Measurements from ENCODE around the gene ATG7. TPM values are rescaled to one million over a fixed set of nuclear protein-coding genes. Genes with fewer than 3 reads are reported as not detected.

The ATG7 gene
- total RNA-seq, 2 donors from 2014 or later = 33.9 to 38.4 TPM

GRCh38 chr3:11463591-11463990, 191.4 kb downstream of the ATG7 start:
- Mint-ChIP-seq H3K36me3 (ENCODE audit: low read depth) (peaks cover 7% of the 10 kb centered on the region), H3K27me3 (ENCODE audit: insufficient read depth) (no peaks in the 10 kb centered on the region), H3K4me1 (peaks cover 8% of the 10 kb centered on the region), H3K4me3 (no peak overlapping the region), H3K27ac (no peak overlapping the region), H3K9me3 (no peaks in the 10 kb centered on the region)
- DNase-seq = no peak
- H3K27ac ChIP-seq (ENCODE audit: low read depth, low read length) = no peak overlapping the region
- H3K36me3 ChIP-seq (ENCODE audit: control insufficient read depth, insufficient read depth, low read length) = no peaks in the 10 kb centered on the region
- no peaks in the 10 kb centered on the region for H3K27me3 ChIP-seq (ENCODE audit: control insufficient read depth, insufficient read depth, low read length, poor library complexity, severe bottlenecking)
- no peak overlapping the region for H3K9ac ChIP-seq (ENCODE audit: extremely low read depth, low read length, poor library complexity, severe bottlenecking)
- TF ChIP-seq CTCF (conservative IDR thresholded peaks at IDR 0.05) = no peak
- H3K4me1 ChIP-seq (ENCODE audit: control insufficient read depth, insufficient read depth, low read length) = no peaks in the 10 kb centered on the region
- no peak overlapping the region for H3K4me3 ChIP-seq (ENCODE audit: low read length)
- H3K9me3 ChIP-seq (ENCODE audit: control insufficient read depth, low read length) = no peaks in the 10 kb centered on the region
- WGBS, 2 experiments (ENCODE audit: insufficient coverage in 1 of 2, insufficient read length in 1 of 2) = 91 to 93% methylated on average over 2 of the region's 2 CpGs

- Histone ChIP-seq H3K27ac (ENCODE audit: low read depth, low read length) (no peak overlapping the region), H3K4me3 (ENCODE audit: low read length) (no peak overlapping the region), H3K9ac (ENCODE audit: extremely low read depth, low read length, poor library complexity, severe bottlenecking) (no peak overlapping the region), H3K36me3 (ENCODE audit: control insufficient read depth, insufficient read depth, low read length) (no peaks in the 10 kb centered on the region), H3K4me1 (ENCODE audit: control insufficient read depth, insufficient read depth, low read length) (no peaks in the 10 kb centered on the region), H3K9me3 (ENCODE audit: control insufficient read depth, low read length) (no peaks in the 10 kb centered on the region), H3K27me3 (ENCODE audit: control insufficient read depth, insufficient read depth, low read length, poor library complexity, severe bottlenecking) (no peaks in the 10 kb centered on the region)
- H3K4me3 Mint-ChIP-seq = no peak overlapping the region
- TF ChIP-seq CTCF (conservative IDR thresholded peaks at IDR 0.05) = no peak
- peaks cover 7% of the 10 kb centered on the region for H3K36me3 Mint-ChIP-seq (ENCODE audit: low read depth)
- no peaks in the 10 kb centered on the region for H3K27me3 Mint-ChIP-seq (ENCODE audit: insufficient read depth)
- H3K4me1 Mint-ChIP-seq = peaks cover 8% of the 10 kb centered on the region
- no peak for DNase-seq
- WGBS, 2 experiments (ENCODE audit: insufficient coverage in 1 of 2, insufficient read length in 1 of 2) = 90 to 92% methylated on average over 5 to 6 of the region's 6 CpGs
- no peak overlapping the region for H3K27ac Mint-ChIP-seq
- H3K9me3 Mint-ChIP-seq = no peaks in the 10 kb centered on the region
These were observed 192.2 kb downstream of the ATG7 start for GRCh38 chr3:11464356-11464755.

- 94 to 97% methylated on average over 8 to 9 of the region's 9 CpGs for WGBS, 2 experiments (ENCODE audit: insufficient coverage in 1 of 2, insufficient read length in 1 of 2)
These were observed 193.8 kb downstream of the ATG7 start for GRCh38 chr3:11465744-11466616.

More at GRCh38 chr3:11465744-11466616, 193.8 kb downstream of the ATG7 start:
- Mint-ChIP-seq H3K27ac (no peak overlapping the region), H3K36me3 (ENCODE audit: low read depth) (peaks cover 7% of the 10 kb centered on the region), H3K4me3 (no peak overlapping the region), H3K27me3 (ENCODE audit: insufficient read depth) (no peaks in the 10 kb centered on the region), H3K9me3 (no peaks in the 10 kb centered on the region), H3K4me1 (peaks cover 8% of the 10 kb centered on the region)
- H3K4me1 ChIP-seq (ENCODE audit: control insufficient read depth, insufficient read depth, low read length) = no peaks in the 10 kb centered on the region
- no peak for DNase-seq
- no peaks in the 10 kb centered on the region for H3K36me3 ChIP-seq (ENCODE audit: control insufficient read depth, insufficient read depth, low read length)
- no peak for TF ChIP-seq CTCF (conservative IDR thresholded peaks at IDR 0.05)
- H3K9ac ChIP-seq (ENCODE audit: extremely low read depth, low read length, poor library complexity, severe bottlenecking) = no peak overlapping the region
- H3K27me3 ChIP-seq (ENCODE audit: control insufficient read depth, insufficient read depth, low read length, poor library complexity, severe bottlenecking) = no peaks in the 10 kb centered on the region
- no peak overlapping the region for H3K4me3 ChIP-seq (ENCODE audit: low read length)
- H3K27ac ChIP-seq (ENCODE audit: low read depth, low read length) = no peak overlapping the region
- H3K9me3 ChIP-seq (ENCODE audit: control insufficient read depth, low read length) = no peaks in the 10 kb centered on the region
